Panc1 (cell line): ENCODE results near the gene PAX4. TPM values are rescaled to one million over a fixed set of nuclear protein-coding genes. Genes with fewer than 3 reads are reported as not detected.

Experiments used
- ATAC-seq: fragments of 200-7000 bp; cut with Tn5 transposase; 2 replicates; pipeline ENCODE4 v1.9.1; 2020; ENCODE audit warnings: mild to moderate bottlenecking, moderate library complexity
- BruUV-seq: library from RNA; stranded (reverse); fragments of 400-500 nt; replicated peaks from 2 replicates; lab custom pipeline; 2021; lab: Mats Ljungman, UMichigan
- CTCF ChIA-PET: fragments of 300-600 bp; sonication (Branson Sonifier 250); formaldehyde crosslinking; loops from one replicate; lab custom pipeline; 2022; ENCODE audit warnings: antibody characterized with exemption; lab: Charles Lee
- POLR2A ChIA-PET: fragments of 300-600 bp; sonication (Branson Sonifier 250); formaldehyde crosslinking; loops from one replicate; lab custom pipeline; 2022; ENCODE audit warnings: antibody characterized with exemption; lab: Charles Lee
- DNase-seq: peaks from one replicate; pipeline ENCODE4 v3.0.0-alpha.2; 2010; ENCODE audit warnings: low read depth, low spot score
- H3K27ac ChIP-seq: 2 replicates; pipeline ENCODE4 v1.5.1; 2011; ENCODE audit warnings: mild to moderate bottlenecking, low read length, inconsistent platforms
- H3K27me3 ChIP-seq: fragments of 200-500 bp; sonication (Bioruptor generic); 2 replicates; pipeline ENCODE4 v1.6.0; 2014; ENCODE audit warnings: low read length, inconsistent platforms; ENCODE audit not compliant: control insufficient read depth, insufficient read depth
- H3K36me3 ChIP-seq: fragments of 200-500 bp; sonication (Bioruptor generic); 2 replicates; pipeline ENCODE4 v1.5.1; 2014; ENCODE audit warnings: inconsistent platforms, mild to moderate bottlenecking, low read length, moderate library complexity; ENCODE audit not compliant: control insufficient read depth, insufficient read depth
- H3K4me1 ChIP-seq: 2 replicates; pipeline ENCODE4 v1.5.1; 2011; ENCODE audit warnings: inconsistent platforms, mild to moderate bottlenecking, low read length, moderate library complexity; ENCODE audit not compliant: control insufficient read depth, insufficient read depth
- H3K4me3 ChIP-seq, 2 experiments: 2 replicates each; pipeline ENCODE4 v1.5.1; 2011 to 2012; ENCODE audit warnings: low read depth in 2 of 2, low read length in 2 of 2, mild to moderate bottlenecking in 2 of 2, inconsistent platforms in 1 of 2, moderate library complexity in 1 of 2
- H3K9me3 ChIP-seq: fragments of 200-500 bp; sonication (Bioruptor generic); 2 replicates; pipeline ENCODE4 v1.5.1; 2014; ENCODE audit warnings: low read depth, mild to moderate bottlenecking, inconsistent platforms, low read length, moderate library complexity; ENCODE audit not compliant: control insufficient read depth, insufficient read depth
- POLR2AphosphoS5 ChIP-seq: IDR thresholded peaks from 2 replicates; pipeline ENCODE4 v1.6.1; 2012; ENCODE audit warnings: mild to moderate bottlenecking, low read depth, low read length, moderate library complexity
- SIN3A ChIP-seq: IDR thresholded peaks from 2 replicates; pipeline ENCODE4 v1.6.1; 2012; ENCODE audit warnings: low read depth, mild to moderate bottlenecking, low read length, moderate library complexity, borderline replicate concordance; ENCODE audit not compliant: insufficient read depth
- TCF7L2 ChIP-seq: IDR thresholded peaks from 2 replicates; pipeline ENCODE4 v1.6.1; 2011; ENCODE audit warnings: mild to moderate bottlenecking, low read depth, low read length, inconsistent platforms
- in situ Hi-C: cut with HindIII; loops from 2 replicates; pipeline ENCODE4 v1.10.0; 2016; ENCODE audit warnings: low sequenced_read_pairs, low pct_unique_long_range_greater_than_20kb
- intact Hi-C: fragments of 100-400 bp; cut with micrococcal nuclease; formaldehyde crosslinking; loops from one replicate; pipeline ENCODE4 v1.10.0; 2022; ENCODE audit not compliant: unreplicated experiment
- total RNA-seq: library from RNA; stranded (reverse); gene quantifications from one replicate; pipeline ENCODE4 v1.2.1, GENCODE V29; 2021; ENCODE audit not compliant: unreplicated experiment
- TF ChIP-seq, protein P1 (sequence below), 2 experiments: IDR thresholded peaks; 2 replicates each; pipeline ENCODE4 v1.6.1; 2011 to 2012; ENCODE audit warnings: low read depth in 2 of 2, control low read depth in 1 of 2, low read length in 1 of 2, mild to moderate bottlenecking in 1 of 2, moderate library complexity in 1 of 2; ENCODE audit not compliant: insufficient read depth in 1 of 2
- TF ChIP-seq, protein P2 (sequence below): fragments of 450-650 bp; IDR thresholded peaks from 2 replicates; pipeline ENCODE4 v1.5.1; 2017; ENCODE audit warnings: mild to moderate bottlenecking

The PAX4 gene
- total RNA-seq, 1 experiment from 2014 or later = not detected

DNA sequence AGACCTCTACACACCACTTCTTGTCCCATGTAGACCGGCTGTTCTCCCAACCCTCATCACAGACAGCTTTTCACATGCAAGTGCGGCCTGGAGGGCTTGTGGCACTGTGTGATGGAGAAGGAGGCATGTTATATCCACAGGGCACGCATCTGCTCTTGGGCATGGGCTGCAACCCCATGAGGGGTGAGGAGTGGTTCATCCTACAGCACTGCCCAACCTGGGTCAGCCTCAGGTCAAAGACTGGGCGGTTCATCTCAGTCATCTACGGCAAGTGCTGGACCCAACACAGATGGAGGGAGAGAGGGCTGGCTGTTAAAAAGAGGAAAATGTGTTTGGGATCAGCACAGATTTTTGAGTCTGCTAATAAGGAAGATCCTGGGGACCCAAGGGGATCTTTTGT, 22.2 kb downstream of the PAX4 start:
- ATAC-seq (no peak), DNase-seq (no peak)
- in situ Hi-C loops = no loop called here
- Histone ChIP-seq H3K27me3 (0 out of 2 replicates have a peak, but pooled peaks cover 4% of the 10 kb centered on the region), H3K36me3 (no peaks in the 10 kb centered on the region), H3K27ac (no peak overlapping the region), H3K9me3 (no peaks in the 10 kb centered on the region), H3K4me3 (no peak overlapping the region), H3K4me1 (no peaks in the 10 kb centered on the region)
- CTCF ChIA-PET = no interaction called here
- TF ChIP-seq POLR2AphosphoS5 = no peak
- TF ChIP-seq, protein P1, sequence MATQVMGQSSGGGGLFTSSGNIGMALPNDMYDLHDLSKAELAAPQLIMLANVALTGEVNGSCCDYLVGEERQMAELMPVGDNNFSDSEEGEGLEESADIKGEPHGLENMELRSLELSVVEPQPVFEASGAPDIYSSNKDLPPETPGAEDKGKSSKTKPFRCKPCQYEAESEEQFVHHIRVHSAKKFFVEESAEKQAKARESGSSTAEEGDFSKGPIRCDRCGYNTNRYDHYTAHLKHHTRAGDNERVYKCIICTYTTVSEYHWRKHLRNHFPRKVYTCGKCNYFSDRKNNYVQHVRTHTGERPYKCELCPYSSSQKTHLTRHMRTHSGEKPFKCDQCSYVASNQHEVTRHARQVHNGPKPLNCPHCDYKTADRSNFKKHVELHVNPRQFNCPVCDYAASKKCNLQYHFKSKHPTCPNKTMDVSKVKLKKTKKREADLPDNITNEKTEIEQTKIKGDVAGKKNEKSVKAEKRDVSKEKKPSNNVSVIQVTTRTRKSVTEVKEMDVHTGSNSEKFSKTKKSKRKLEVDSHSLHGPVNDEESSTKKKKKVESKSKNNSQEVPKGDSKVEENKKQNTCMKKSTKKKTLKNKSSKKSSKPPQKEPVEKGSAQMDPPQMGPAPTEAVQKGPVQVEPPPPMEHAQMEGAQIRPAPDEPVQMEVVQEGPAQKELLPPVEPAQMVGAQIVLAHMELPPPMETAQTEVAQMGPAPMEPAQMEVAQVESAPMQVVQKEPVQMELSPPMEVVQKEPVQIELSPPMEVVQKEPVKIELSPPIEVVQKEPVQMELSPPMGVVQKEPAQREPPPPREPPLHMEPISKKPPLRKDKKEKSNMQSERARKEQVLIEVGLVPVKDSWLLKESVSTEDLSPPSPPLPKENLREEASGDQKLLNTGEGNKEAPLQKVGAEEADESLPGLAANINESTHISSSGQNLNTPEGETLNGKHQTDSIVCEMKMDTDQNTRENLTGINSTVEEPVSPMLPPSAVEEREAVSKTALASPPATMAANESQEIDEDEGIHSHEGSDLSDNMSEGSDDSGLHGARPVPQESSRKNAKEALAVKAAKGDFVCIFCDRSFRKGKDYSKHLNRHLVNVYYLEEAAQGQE (IDR thresholded peaks at IDR 0.05; ENCODE audit: insufficient read depth in 1 of 2, low read depth in 2 of 2, low read length in 1 of 2) = no peak
- TF ChIP-seq, protein P2, sequence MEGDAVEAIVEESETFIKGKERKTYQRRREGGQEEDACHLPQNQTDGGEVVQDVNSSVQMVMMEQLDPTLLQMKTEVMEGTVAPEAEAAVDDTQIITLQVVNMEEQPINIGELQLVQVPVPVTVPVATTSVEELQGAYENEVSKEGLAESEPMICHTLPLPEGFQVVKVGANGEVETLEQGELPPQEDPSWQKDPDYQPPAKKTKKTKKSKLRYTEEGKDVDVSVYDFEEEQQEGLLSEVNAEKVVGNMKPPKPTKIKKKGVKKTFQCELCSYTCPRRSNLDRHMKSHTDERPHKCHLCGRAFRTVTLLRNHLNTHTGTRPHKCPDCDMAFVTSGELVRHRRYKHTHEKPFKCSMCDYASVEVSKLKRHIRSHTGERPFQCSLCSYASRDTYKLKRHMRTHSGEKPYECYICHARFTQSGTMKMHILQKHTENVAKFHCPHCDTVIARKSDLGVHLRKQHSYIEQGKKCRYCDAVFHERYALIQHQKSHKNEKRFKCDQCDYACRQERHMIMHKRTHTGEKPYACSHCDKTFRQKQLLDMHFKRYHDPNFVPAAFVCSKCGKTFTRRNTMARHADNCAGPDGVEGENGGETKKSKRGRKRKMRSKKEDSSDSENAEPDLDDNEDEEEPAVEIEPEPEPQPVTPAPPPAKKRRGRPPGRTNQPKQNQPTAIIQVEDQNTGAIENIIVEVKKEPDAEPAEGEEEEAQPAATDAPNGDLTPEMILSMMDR = no peak
- TF ChIP-seq SIN3A = no peak
- TF ChIP-seq TCF7L2 = no peak
- POLR2A ChIA-PET = no interaction called here
- BruUV-seq = no TSS peak
- intact Hi-C loops = no loop called here

DNA sequence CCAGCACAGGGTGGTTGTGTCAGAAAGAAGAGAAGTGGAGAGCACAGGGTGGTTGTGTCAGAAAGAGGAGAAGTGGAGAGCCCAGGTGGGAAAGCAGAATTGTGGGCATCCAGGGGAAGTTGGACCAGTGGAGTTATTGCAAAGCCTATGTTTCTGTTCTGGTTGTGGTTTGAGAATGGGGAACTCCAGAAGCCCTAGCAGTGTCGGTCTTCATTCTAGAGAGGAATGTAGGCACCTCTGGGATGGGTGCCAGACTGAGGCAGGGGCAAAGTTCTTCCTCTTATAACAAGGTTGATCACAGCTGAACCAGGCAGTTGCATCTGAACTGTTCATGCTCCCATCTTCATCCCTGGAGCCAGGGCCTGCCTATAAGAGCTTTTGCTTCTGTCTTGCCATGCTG, 23.5 kb downstream of the PAX4 start:
- DNase-seq = no peak
- Histone ChIP-seq H3K36me3 (no peaks in the 10 kb centered on the region), H3K9me3 (no peaks in the 10 kb centered on the region), H3K4me1 (peaks cover 3% of the 10 kb centered on the region; the same call in 1 of the 2 replicates), H3K4me3 (no peak overlapping the region), H3K27ac (no peak overlapping the region), H3K27me3 (0 out of 2 replicates have a peak, but pooled peaks cover 2% of the 10 kb centered on the region)
- TF ChIP-seq, protein P1 (IDR thresholded peaks at IDR 0.05; ENCODE audit: insufficient read depth in 1 of 2, low read depth in 2 of 2, low read length in 1 of 2) = no peak
- TF ChIP-seq POLR2AphosphoS5 (no peak), SIN3A (no peak), TCF7L2 (no peak)
- TF ChIP-seq, protein P2 = no peak
- intact Hi-C loops (no loop called here), in situ Hi-C loops (no loop called here)
- POLR2A ChIA-PET = no interaction called here
- no TSS peak for BruUV-seq
- CTCF ChIA-PET = no interaction called here
- no peak for ATAC-seq
